Lower leg skin (tissue), 4 donors: Measurements from ENCODE around the gene NFAT5. TPM values are rescaled to one million over a fixed set of nuclear protein-coding genes. Genes with fewer than 3 reads are reported as not detected.
"Not testable (repeated sequence)": the region's sequence is repeated elsewhere in the genome, so short reads cannot be mapped to it uniquely, and the experiment has no call there.

ENCODE experiments used
- DNase-seq, 2 donors: peaks; one replicate each; pipeline ENCODE4 v3.0.0-alpha.2; 2019; ENCODE audit warnings: low spot score in 2 of 2
- H3K4me3 ChIP-seq: fragments of 200-600 bp; sonication (generic); 2 replicates; pipeline ENCODE4 v1.5.1; 2017; ENCODE audit warnings: mild to moderate bottlenecking, low read depth; ENCODE audit not compliant: poor library complexity, severe bottlenecking
- CTCF ChIP-seq, 3 donors: fragments of 450-650 bp; IDR thresholded peaks; one replicate each; pipeline ENCODE4 v1.5.1; 2016; ENCODE audit warnings: antibody characterized with exemption in 3 of 3, mild to moderate bottlenecking in 3 of 3, moderate library complexity in 2 of 3
- POLR2A ChIP-seq, 2 donors: fragments of 450-650 bp; IDR thresholded peaks; one replicate each; pipeline ENCODE4 v1.6.1; 2016 to 2017; ENCODE audit warnings: antibody characterized with exemption in 2 of 2, mild to moderate bottlenecking in 1 of 2, moderate library complexity in 1 of 2
- WGBS, 2 donors: methylation state at CpG; one replicate each; pipeline ENCODE4 v1.1.5; 2018; 5-methylcytosine and 5-hydroxymethylcytosine counted together
- intact Hi-C: fragments of 100-400 bp; cut with DNase I; formaldehyde crosslinking; loops from one replicate; pipeline ENCODE4 v1.15.0; 2023; ENCODE audit warnings: low total_unique reads
- total RNA-seq, 4 donors: library from RNA; depleted of rRNA; stranded (reverse); fragments of >200 nt; gene quantifications; one replicate each; pipeline ENCODE4 v1.1.0, GENCODE V29; 2016

The NFAT5 gene
- total RNA-seq, 4 donors from 2014 or later: 74.7 to 114 (median 88.6) TPM

- intact Hi-C loops: loop anchor here (10.0 kb wide), 1 partner anchor 89 kb away; no protein-coding TSS in a partner anchor
- 89% methylated on average over 4 of the region's 4 CpGs for WGBS, 2 donors
- DNase-seq: no peak
- no peak overlapping the region for H3K4me3 ChIP-seq
- TF ChIP-seq CTCF (IDR thresholded peaks at IDR 0.05): no peak
Measured at GRCh38 chr16:69553332-69553731, 12.4 kb upstream of the NFAT5 start.

- no peak for TF ChIP-seq CTCF (IDR thresholded peaks at IDR 0.05)
- TF ChIP-seq POLR2A (IDR thresholded peaks at IDR 0.05): no peak
- WGBS, 2 donors: 92 to 100% methylated on average over 2 of the region's 2 CpGs
- intact Hi-C loops: loop anchor here (10.0 kb wide), 1 partner anchor 90 kb away; no protein-coding TSS in a partner anchor
- DNase-seq: no peak
- H3K4me3 ChIP-seq: no peak overlapping the region
Measured at GRCh38 chr16:69554495-69554894, 11.3 kb upstream of the NFAT5 start.

DNA sequence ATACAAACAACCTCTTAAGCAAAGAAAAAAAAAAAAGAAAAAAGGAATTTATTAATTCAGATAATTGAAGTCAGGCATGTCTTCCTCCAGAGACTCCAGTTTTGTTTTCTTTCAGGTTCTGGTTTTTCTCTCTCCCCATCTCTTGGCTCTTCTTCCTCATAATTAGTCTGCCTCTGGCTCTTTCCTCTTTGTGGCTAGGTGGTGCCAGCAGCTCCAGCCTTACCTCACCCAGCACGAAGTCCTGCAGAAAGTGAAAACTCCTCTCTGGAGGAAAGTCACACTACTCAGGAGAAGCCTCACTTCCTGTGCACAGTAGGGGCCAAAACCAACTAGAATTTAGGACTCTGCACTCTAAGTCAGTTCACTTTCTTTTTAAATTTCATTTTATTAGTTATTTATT, 10.3 kb upstream of the NFAT5 start:
- DNase-seq: no peak
- WGBS, 2 donors: 7 to 12% methylated on average over 1 of the region's 1 CpG
- TF ChIP-seq CTCF (IDR thresholded peaks at IDR 0.05): no peak
- TF ChIP-seq POLR2A (IDR thresholded peaks at IDR 0.05): no peak
- intact Hi-C loops: loop anchor here (10.0 kb wide), 1 partner anchor 91 kb away; no protein-coding TSS in a partner anchor
- no peak overlapping the region for H3K4me3 ChIP-seq

GRCh38 chr16:69555867-69556266, 9.9 kb upstream of the NFAT5 start:
- intact Hi-C loops: loop anchor here (10.0 kb wide), 1 partner anchor 91 kb away; no protein-coding TSS in a partner anchor
- TF ChIP-seq CTCF (IDR thresholded peaks at IDR 0.05): no peak
- no peak for TF ChIP-seq POLR2A (IDR thresholded peaks at IDR 0.05)
- WGBS, 2 donors: 94 to 100% methylated on average over 2 of the region's 2 CpGs
- no peak overlapping the region for H3K4me3 ChIP-seq
- DNase-seq: no peak

DNA sequence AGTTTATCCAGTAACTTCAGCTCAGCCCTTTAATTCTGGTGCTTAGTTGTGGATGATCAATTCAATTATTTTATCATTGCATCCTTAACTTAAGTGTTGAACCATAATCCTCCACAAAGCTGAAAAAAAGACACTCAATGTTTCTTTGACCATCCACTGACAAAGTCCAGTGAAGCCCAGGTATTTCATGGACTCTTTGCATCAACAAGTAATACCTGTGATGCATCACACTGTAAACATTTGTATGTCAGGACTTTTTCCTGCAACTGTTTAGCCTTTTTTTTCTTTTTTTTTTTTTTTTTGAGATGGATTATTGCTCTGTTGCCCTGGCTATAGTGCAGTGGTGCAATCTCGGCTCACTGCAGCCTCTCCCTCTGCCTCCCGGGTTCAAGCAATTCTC, 6.6 kb upstream of the NFAT5 start:
- intact Hi-C loops: loop anchor here (10.0 kb wide), 1 partner anchor 94 kb away; no protein-coding TSS in a partner anchor
- 93 to 96% methylated on average over 2 of the region's 2 CpGs for WGBS, 2 donors

DNA sequence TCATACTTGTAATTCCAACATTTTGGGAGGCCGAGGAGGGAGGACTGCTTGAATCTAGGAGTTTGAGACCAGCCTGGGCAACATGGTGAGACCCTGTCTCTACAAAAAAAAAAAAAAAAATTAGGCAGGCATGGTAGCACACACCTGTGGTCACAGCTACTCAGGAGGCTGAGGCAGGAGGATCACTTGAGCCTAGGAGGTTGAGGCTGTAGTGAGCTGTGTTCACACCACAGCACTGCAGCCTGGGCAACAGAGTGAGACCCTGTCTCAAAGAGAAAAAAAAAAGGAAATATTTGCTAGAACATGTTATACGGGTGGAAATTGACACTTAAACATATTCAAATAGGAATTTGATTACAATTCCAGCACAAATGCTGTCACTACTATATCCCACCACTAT, 4.4 kb upstream of the NFAT5 start:
- H3K4me3 ChIP-seq, intact Hi-C loops, DNase-seq: not testable (repeated sequence)
- 95 to 98% methylated on average over 2 of the region's 2 CpGs for WGBS, 2 donors

More for the DNA sequence above, 6.6 kb upstream of the NFAT5 start:
- no peak for DNase-seq
- TF ChIP-seq POLR2A (IDR thresholded peaks at IDR 0.05): no peak
- no peak for TF ChIP-seq CTCF (IDR thresholded peaks at IDR 0.05)
- no peak overlapping the region for H3K4me3 ChIP-seq
